HG02763 (cell line): Measurements from ENCODE around the gene C6orf58.

ENCODE experiments used
- ATAC-seq: cut with Tn5 transposase; IDR thresholded peaks from one replicate; pipeline ENCODE4 v1.9.1; 2021; ENCODE audit warnings: mild to moderate bottlenecking, moderate library complexity; ENCODE audit not compliant: unreplicated experiment

Gene C6orf58

GRCh38 chr6:127576874-127577273 is at the start of gene C6orf58:
TSS of gene C6orf58 (plus strand) at chr6:127577174. CDS start at chr6:127577186, 12 bp downstream.
- no peak for ATAC-seq

GRCh38 chr6:127533011-127533410 is 44.0 kb upstream of the C6orf58 start:
- ATAC-seq, result no peak

GRCh38 chr6:127533736-127534135 is 43.2 kb upstream of the C6orf58 start:
- ATAC-seq, result no peak

GRCh38 chr6:127538750-127539264 is 38.2 kb upstream of the C6orf58 start:
- no peak for ATAC-seq

- no peak for ATAC-seq
Observed at GRCh38 chr6:127539272-127539671, 37.7 kb upstream of the C6orf58 start.

- ATAC-seq, result no peak
Observed at GRCh38 chr6:127547215-127547614, 29.8 kb upstream of the C6orf58 start.

- ATAC-seq, result no peak
Observed at GRCh38 chr6:127547904-127548649, 28.9 kb upstream of the C6orf58 start.

GRCh38 chr6:127550403-127550802 is 26.6 kb upstream of the C6orf58 start:
- ATAC-seq, result no peak

- no peak for ATAC-seq
Observed at GRCh38 chr6:127554435-127555006, 22.5 kb upstream of the C6orf58 start.

GRCh38 chr6:127561660-127562059 is 15.3 kb upstream of the C6orf58 start:
- ATAC-seq, result no peak

GRCh38 chr6:127564761-127565160 is 12.2 kb upstream of the C6orf58 start:
- ATAC-seq, result no peak

GRCh38 chr6:127566119-127566518 is 10.9 kb upstream of the C6orf58 start:
- ATAC-seq, result no peak

GRCh38 chr6:127566651-127567050 is 10.3 kb upstream of the C6orf58 start:
- no peak for ATAC-seq

- ATAC-seq, result no peak
Observed at GRCh38 chr6:127567476-127567875, 9.5 kb upstream of the C6orf58 start.

- peak; percentile 86 for ATAC-seq
Observed at GRCh38 chr6:127570739-127571389, 6.1 kb upstream of the C6orf58 start.

GRCh38 chr6:127578900-127579299 is 1.9 kb downstream of the C6orf58 start:
- ATAC-seq, result no peak

- no peak for ATAC-seq
Observed at GRCh38 chr6:127581576-127581975, 4.6 kb downstream of the C6orf58 start.

- no peak for ATAC-seq
Observed at GRCh38 chr6:127582777-127583462, 5.9 kb downstream of the C6orf58 start.

- no peak for ATAC-seq
Observed at GRCh38 chr6:127585123-127585522, 8.1 kb downstream of the C6orf58 start.

- no peak for ATAC-seq
Observed at GRCh38 chr6:127586372-127586771, 9.4 kb downstream of the C6orf58 start.

GRCh38 chr6:127587875-127588274 is 10.9 kb downstream of the C6orf58 start:
- no peak for ATAC-seq
